Aorta (tissue), 5 donors: ENCODE data around the gene SLC17A6. TPM values are rescaled to one million over a fixed set of nuclear protein-coding genes. Genes with fewer than 3 reads are reported as not detected.
A peak's percentile ranks its signal among the peaks of the same experiment; 100 is the strongest.

ENCODE experiments used
- ATAC-seq: fragments of 200-7000 bp; cut with Tn5 transposase; one replicate; pipeline ENCODE4 v1.9.1; 2022; ENCODE audit warnings: moderate library complexity; ENCODE audit not compliant: low FRiP score
- DNase-seq, 2 donors: peaks; one replicate each; pipeline ENCODE4 v3.0.0-alpha.2; 2020
- H3K27ac ChIP-seq, 2 donors: one replicate each; pipeline ENCODE4 v1.5.1; 2013; ENCODE audit warnings: low read length in 2 of 2, mild to moderate bottlenecking in 2 of 2, moderate library complexity in 2 of 2, control low read depth in 1 of 2, inconsistent platforms in 1 of 2, low read depth in 1 of 2
- H3K27me3 ChIP-seq, 2 donors: one replicate each; pipeline ENCODE4 v1.6.1; 2013; ENCODE audit warnings: control low read depth in 1 of 2, low read length in 1 of 2, mild to moderate bottlenecking in 1 of 2, moderate library complexity in 1 of 2; ENCODE audit not compliant: insufficient read depth in 2 of 2, control insufficient read depth in 1 of 2
- H3K36me3 ChIP-seq, 2 donors: one replicate each; pipeline ENCODE4 v1.6.1; 2013; ENCODE audit warnings: control low read depth in 1 of 2, low read length in 1 of 2, mild to moderate bottlenecking in 1 of 2; ENCODE audit not compliant: insufficient read depth in 2 of 2, control insufficient read depth in 1 of 2
- H3K4me1 ChIP-seq, 2 donors: one replicate each; pipeline ENCODE4 v1.6.1; 2013; ENCODE audit warnings: low read length in 2 of 2, control low read depth in 1 of 2, mild to moderate bottlenecking in 1 of 2, moderate library complexity in 1 of 2; ENCODE audit not compliant: insufficient read depth in 2 of 2, control insufficient read depth in 1 of 2
- H3K4me3 ChIP-seq, 2 donors: one replicate each; pipeline ENCODE4 v1.5.1; 2013; ENCODE audit warnings: low read length in 2 of 2, control low read depth in 1 of 2, mild to moderate bottlenecking in 1 of 2
- H3K9me3 ChIP-seq: one replicate; pipeline ENCODE4 v1.6.1; 2013; ENCODE audit warnings: mild to moderate bottlenecking, low read length; ENCODE audit not compliant: control insufficient read depth
- WGBS, 2 donors: extraction: QIAGEN DNeasy Blood & Tissue Kit; methylation state at CpG; one replicate each; pipeline ENCODE4 v1.1.7; 2013; 5-methylcytosine and 5-hydroxymethylcytosine counted together
- intact Hi-C, 2 donors: fragments of 100-400 bp; cut with DNase I; formaldehyde crosslinking; loops; one replicate each; pipeline versions ENCODE4 v1.14.2 to v1.15.0; 2022
- polyA plus RNA-seq, 2 donors: library from polyadenylated mRNA; stranded (reverse); fragments of 200-250 nt; gene quantifications; one replicate each; pipeline ENCODE4 v1.2.3, GENCODE V29; 2013
- total RNA-seq, 2 donors: library from RNA; stranded (reverse); fragmentation: NEBNext Ultra II Directional; extraction: Animal tissue kit (Norgen Biotek cat#: 25700); gene quantifications; one replicate each; pipeline ENCODE4 v1.2.1, GENCODE V29; 2021
- donor health status: healthy with polysubstance abuse.
- donor health status: Bipolar disorder and iron deficiency.
- donor health status: DM: no; HTN: no; CAD: no.
- donor health status: DM: no; HTN: no; CAD: no.
- donor health status: DM: yes; HTN: yes; CAD: no.

The SLC17A6 gene
- total and polyA plus RNA-seq, 4 donors = not detected

GRCh38 chr11:22340701-22341587, 2.8 kb downstream of the SLC17A6 start:
- DNase-seq = no peak
- WGBS, 2 donors = 5 to 8% methylated on average over 40 of the region's 40 CpGs
- no peak for ATAC-seq
- intact Hi-C loops = no loop called here
- H3K36me3 ChIP-seq = no peaks in the 10 kb centered on the region
- H3K9me3 ChIP-seq = peaks cover 4% of the 10 kb centered on the region
- no peak overlapping the region for H3K4me3 ChIP-seq
- no peak overlapping the region for H3K27ac ChIP-seq
- H3K27me3 ChIP-seq = no peaks in the 10 kb centered on the region
- H3K4me1 ChIP-seq = no peaks in the 10 kb centered on the region

GRCh38 chr11:22341588-22341931, 3.4 kb downstream of the SLC17A6 start:
- H3K27me3 ChIP-seq = no peaks in the 10 kb centered on the region
- WGBS, 2 donors = 9 to 11% methylated on average over 23 of the region's 23 CpGs
- no peaks in the 10 kb centered on the region for H3K4me1 ChIP-seq
- intact Hi-C loops = no loop called here
- ATAC-seq (no peak), DNase-seq (peak in 1 of 2 donors; percentile 72)
- no peak overlapping the region for H3K27ac ChIP-seq
- peaks cover 4% of the 10 kb centered on the region for H3K9me3 ChIP-seq
- no peaks in the 10 kb centered on the region for H3K36me3 ChIP-seq
- no peak overlapping the region for H3K4me3 ChIP-seq

GRCh38 chr11:22342211-22343031, 4.2 kb downstream of the SLC17A6 start:
- WGBS, 2 donors = 8 to 12% methylated on average over 25 of the region's 25 CpGs
- Histone ChIP-seq H3K27ac (no peak overlapping the region), H3K9me3 (peaks cover 4% of the 10 kb centered on the region), H3K36me3 (no peaks in the 10 kb centered on the region), H3K4me3 (no peak overlapping the region), H3K27me3 (no peaks in the 10 kb centered on the region), H3K4me1 (no peaks in the 10 kb centered on the region)
- ATAC-seq (no peak), DNase-seq (no peak)
- intact Hi-C loops = no loop called here

- Histone ChIP-seq H3K27me3 (no peaks in the 10 kb centered on the region), H3K36me3 (no peaks in the 10 kb centered on the region), H3K27ac (no peak overlapping the region), H3K9me3 (peaks cover 3% of the 10 kb centered on the region), H3K4me1 (no peaks in the 10 kb centered on the region), H3K4me3 (no peak overlapping the region)
- intact Hi-C loops = no loop called here
- ATAC-seq (no peak), DNase-seq (no peak)
- WGBS, 2 donors = 1 to 2% methylated on average over 6 of the region's 6 CpGs
These were observed 4.8 kb downstream of the SLC17A6 start for GRCh38 chr11:22343032-22343324.

- WGBS, 2 donors = 2 to 3% methylated on average over 32 to 34 of the region's 34 CpGs
- DNase-seq = no peak
- peak; percentile 44 for ATAC-seq
- H3K4me1 ChIP-seq = no peaks in the 10 kb centered on the region
- H3K36me3 ChIP-seq = no peaks in the 10 kb centered on the region
- H3K4me3 ChIP-seq = no peak overlapping the region
- intact Hi-C loops = no loop called here
- H3K9me3 ChIP-seq = peaks cover 1% of the 10 kb centered on the region
- no peaks in the 10 kb centered on the region for H3K27me3 ChIP-seq
- H3K27ac ChIP-seq = no peak overlapping the region
These were observed 5.3 kb downstream of the SLC17A6 start for GRCh38 chr11:22343371-22344032.

GRCh38 chr11:22344081-22344480, 5.9 kb downstream of the SLC17A6 start:
- H3K27me3 ChIP-seq = no peaks in the 10 kb centered on the region

GRCh38 chr11:22346282-22346681, 8.1 kb downstream of the SLC17A6 start:
- DNase-seq (no peak), ATAC-seq (no peak)
- Histone ChIP-seq H3K27ac (no peak overlapping the region), H3K36me3 (no peaks in the 10 kb centered on the region), H3K9me3 (peaks cover 2% of the 10 kb centered on the region), H3K4me1 (no peaks in the 10 kb centered on the region), H3K27me3 (no peaks in the 10 kb centered on the region), H3K4me3 (no peak overlapping the region)
- intact Hi-C loops = no loop called here

More at GRCh38 chr11:22344081-22344480, 5.9 kb downstream of the SLC17A6 start:
- intact Hi-C loops = no loop called here
- H3K27ac ChIP-seq = no peak overlapping the region
- DNase-seq = no peak
- no peaks in the 10 kb centered on the region for H3K36me3 ChIP-seq
- H3K4me3 ChIP-seq = no peak overlapping the region
- H3K9me3 ChIP-seq = peaks cover 1% of the 10 kb centered on the region
- 9 to 11% methylated on average over 3 of the region's 3 CpGs for WGBS, 2 donors
- no peaks in the 10 kb centered on the region for H3K4me1 ChIP-seq
- no peak for ATAC-seq

- Histone ChIP-seq H3K9me3 (peaks cover 2% of the 10 kb centered on the region), H3K4me3 (no peak overlapping the region), H3K27ac (no peak overlapping the region), H3K4me1 (no peaks in the 10 kb centered on the region), H3K36me3 (no peaks in the 10 kb centered on the region), H3K27me3 (no peaks in the 10 kb centered on the region)
- intact Hi-C loops = no loop called here
- WGBS, 2 donors = 41 to 51% methylated on average over 4 of the region's 4 CpGs
- ATAC-seq = no peak
- no peak for DNase-seq
These were observed 9.8 kb downstream of the SLC17A6 start for GRCh38 chr11:22347857-22348487.
